H4 (cell line): ENCODE measurements around the gene ELMO1. TPM values are rescaled to one million over a fixed set of nuclear protein-coding genes. Genes with fewer than 3 reads are reported as not detected.

Experiments used
- DNase-seq: peaks from one replicate; pipeline ENCODE4 v3.0.0-alpha.2; 2015; ENCODE audit warnings: low spot score
- total RNA-seq: library from RNA; depleted of rRNA; stranded (reverse); fragments of >200 nt; shearing (Covaris generic); gene quantifications from 2 replicates; pipeline ENCODE4 v1.2.3, GENCODE V29; 2014

ELMO1 gene
- total RNA-seq, 1 experiment from 2014 or later, result 55.0 TPM

DNA sequence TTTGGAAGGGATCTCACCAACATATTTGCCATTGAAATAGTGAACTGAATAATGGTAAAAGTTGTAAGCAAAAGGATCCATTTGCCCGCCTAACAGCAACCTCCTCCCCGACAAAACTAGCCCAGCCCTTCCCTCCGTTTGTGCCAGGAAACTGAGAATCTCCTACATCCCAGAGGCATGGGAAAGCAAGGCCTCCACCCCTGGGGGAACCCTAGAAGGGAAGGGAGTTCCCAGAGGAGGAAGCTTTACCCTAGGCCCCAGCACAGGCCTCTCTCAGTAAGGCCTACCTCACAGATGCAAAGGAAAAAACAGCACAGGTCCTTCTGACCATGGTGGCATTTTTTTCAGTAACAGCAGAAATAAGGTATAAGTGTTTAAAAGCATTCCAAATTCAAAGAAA, 229.7 kb downstream of the ELMO1 start:
- no peak for DNase-seq

DNA sequence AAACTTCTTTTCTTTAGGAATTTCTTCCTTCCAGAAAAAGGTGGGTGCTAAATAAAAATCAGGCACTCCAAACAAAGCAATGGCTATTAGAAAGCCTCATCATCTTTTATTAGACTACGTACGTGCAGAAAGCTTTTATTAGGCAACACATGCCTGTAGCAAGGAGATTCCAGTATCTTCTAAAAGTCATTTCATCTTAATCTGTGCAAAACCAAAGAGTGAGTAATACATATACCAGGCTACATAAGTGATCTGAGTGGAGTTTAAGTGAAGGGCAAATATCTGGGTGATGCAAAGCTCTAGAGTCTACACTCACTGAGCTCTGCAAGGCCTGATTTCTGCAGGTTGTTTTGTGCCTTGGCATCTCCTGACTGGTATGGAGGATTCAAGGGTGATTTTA, 231.7 kb downstream of the ELMO1 start:
- no peak for DNase-seq

DNA sequence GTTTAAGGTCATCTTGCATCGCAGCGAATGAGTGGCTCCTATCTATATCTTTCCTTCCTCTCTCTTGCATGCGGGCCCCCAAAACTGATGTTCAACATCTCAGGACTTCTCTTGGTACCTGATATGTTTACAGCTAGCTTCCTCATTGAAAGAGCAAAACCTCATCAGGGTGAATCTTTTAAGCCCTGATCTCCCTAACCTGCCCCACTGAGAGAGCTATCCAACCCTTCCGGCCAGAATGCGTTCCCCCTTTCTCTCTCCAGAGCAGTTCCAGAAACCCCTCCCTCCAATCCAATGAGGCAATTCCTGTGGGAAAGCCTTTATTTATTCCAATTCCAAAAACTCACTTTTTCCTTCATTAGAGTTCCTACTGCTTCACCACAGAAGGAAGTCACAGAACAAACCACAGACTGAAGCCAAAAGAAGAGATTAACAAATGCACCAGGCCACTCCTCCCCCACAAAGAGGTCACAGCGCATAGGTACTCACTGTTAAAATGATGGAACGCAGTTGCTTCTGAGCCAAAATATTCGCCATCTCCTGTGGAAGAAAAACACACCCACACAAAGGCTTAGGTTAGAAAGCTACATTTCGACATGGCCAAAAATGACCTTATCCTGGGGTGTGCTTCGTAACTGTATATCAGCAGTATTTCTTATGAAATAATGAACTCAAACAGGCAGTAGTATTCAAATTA, 232.4 kb downstream of the ELMO1 start:
- peak; percentile 79 for DNase-seq

DNA sequence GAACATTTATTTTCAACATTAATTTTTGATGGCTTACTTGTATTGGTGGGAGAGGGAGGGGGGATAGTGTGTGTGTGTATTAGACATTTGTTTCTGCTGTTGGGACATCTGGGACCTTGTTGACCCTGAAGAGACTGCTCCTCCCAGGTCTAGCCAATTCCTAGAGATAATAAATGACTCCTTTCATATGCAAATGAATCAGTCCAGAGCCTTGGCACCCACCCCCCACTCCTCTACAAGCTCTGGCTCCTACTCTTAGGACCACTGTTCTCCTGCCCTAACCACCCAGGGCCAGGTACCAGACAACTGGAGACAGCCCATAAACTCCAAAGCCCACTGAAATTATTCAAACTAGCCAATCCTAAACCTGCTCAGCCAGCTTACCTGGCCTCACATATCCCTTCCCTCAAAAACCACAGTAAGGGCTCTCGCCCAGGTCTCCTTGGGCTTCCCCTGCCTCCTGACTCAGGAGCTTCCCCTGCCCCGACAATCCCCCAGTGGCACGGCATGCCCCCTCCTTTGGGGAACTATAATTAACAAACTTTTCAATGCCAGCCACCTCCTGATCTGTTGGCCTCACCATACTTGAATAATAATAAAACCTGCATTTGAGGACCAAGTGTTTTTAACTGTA, 233.3 kb downstream of the ELMO1 start:
- DNase-seq, result no peak

DNA sequence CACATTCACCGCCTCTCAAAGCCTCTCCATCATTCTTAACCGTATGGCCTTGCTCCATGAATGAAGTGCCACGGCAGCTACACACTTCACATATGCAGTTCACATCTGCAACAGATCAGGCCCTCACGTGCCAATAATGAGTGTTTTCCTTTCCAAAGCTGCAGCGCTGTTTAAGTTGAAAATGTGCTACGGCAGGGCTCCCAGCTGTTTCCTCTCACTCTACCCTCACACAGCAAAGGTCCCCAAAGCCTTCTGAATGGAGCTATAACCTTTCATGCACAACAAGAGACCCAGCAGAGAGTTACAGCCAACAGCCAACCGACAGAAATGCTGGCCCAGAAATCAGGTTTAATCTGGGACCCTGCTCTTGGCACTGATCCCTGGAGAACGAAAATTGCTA, 236.1 kb downstream of the ELMO1 start:
- DNase-seq, result no peak

DNA sequence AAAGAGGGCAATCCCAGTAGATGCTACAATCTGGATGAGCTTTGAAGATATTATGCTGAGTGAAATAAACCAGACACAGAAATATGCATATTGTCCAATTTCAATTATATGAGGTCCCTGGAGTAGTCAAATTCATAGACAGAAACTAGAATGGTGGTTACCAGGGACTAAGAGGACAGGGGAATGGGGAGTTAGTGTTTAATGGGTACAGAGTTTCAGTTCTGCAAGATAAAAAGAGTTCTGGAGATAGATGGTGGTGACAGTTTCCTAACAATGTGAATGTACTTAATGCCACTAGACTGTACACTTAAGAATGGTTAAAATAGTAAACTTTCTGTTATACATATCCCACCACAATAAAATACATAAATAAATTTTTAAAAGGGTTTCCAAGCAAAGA, 236.6 kb downstream of the ELMO1 start:
- DNase-seq, result no peak

DNA sequence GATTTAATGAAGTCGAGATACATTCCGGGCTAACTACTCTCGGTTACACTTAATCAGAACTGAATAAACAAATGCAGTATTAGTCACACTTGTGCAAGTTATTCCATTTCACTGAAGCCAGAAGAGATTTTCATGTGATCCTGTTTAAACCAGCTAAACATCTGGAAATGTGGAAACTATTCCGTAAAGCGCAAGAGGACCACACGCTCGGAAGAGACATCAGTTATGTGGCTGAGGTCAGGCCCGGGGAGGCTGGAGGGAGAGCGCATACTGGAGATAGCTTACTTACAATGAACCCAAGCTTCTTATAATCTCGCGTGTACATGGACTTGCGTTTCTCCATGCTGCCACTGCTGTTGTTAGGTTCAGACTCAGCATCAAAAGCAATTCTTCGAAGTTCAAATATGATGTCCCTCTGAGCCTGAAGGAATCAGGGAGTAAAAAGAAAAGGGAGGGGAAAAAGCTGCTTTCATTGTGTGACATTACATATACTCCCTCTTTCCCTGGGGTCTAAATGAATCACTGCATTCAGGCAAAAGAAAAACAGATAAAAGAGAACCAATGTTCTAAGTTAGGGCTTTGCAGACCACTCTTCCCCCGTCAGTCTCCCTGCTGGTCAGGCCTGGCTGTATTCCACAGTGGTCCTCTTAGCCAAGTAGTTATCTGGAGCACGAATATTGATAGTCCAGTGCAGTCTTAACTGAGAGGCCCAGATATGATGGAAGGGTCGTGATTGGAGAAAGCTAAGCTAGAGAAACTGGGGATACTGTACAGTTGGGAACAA, 237.4 kb downstream of the ELMO1 start:
- peak; percentile 97 for DNase-seq

DNA sequence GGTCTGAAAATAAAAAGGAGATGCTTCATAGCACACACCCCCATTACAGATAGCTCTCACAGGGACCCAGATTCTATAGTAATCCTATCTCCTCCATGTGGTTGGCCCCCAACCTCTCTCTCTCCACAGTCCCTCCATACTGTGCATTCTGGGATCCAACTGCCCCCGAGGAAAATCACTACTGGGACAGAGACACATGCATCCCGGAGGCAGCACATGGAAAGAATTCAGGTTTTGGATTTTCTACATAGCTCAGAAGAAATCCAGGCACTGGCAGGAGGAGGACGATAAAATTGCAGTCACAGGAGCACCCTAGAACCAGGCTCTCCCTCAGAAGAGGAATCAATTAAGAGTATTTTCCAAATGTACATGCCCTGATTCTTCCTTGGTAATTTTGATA, 239.5 kb downstream of the ELMO1 start:
- no peak for DNase-seq

DNA sequence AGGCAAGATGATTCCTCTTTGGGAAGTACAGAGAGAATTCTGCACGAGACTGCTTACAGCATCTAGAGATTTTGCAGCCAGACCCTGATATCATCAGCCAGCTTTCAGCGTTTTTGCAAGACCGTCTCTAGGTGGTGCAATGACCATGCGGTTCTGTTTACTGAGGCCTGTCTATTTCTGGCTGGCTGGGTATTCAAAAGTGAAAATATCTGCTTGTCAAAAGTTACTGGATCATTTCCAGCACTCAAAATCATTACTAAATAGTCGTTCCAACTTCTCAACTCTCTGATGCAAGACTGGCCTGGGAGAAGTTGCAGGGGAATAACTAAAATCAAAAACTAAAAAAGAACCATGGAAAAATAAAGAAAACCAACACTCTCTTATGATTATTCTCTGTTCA, 240.1 kb downstream of the ELMO1 start:
- DNase-seq, result peak; percentile 89

DNA sequence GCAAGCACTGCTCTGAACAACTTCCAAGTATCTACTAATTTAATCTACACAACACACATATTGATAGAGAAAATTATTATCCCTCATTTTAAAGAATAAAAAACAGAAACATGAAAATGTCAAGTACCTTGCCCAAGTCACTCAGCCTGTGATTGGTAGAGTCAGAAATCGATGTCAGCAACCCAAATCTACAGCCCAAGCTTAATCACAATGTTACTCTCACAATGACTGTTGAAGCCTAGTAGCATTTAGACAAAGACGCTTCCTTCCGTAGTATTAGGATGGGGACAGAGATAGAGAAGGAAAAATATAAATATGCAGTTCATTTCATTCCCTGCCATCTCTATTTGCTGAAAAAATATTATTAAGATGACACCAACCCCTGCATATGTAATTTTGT, 242.5 kb downstream of the ELMO1 start:
- no peak for DNase-seq

DNA sequence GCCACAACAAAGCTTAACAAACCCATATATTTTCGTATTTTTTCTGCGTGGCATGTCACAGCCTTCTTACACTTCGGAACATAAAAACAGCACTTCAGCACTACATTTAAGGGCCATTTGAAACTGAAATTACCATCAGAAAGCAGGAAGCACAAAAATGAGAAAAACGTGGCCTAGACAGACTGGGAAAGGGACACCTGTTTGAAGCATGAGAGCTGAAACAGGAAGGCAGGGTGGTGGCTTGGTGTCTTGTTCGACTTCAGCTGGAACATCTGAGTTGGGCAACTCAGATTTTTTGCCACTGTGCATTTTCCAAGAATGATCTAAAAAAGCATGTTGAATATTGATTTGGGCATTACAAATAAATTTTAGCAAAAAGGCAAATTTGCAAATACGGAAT, 243.2 kb downstream of the ELMO1 start:
- no peak for DNase-seq

DNA sequence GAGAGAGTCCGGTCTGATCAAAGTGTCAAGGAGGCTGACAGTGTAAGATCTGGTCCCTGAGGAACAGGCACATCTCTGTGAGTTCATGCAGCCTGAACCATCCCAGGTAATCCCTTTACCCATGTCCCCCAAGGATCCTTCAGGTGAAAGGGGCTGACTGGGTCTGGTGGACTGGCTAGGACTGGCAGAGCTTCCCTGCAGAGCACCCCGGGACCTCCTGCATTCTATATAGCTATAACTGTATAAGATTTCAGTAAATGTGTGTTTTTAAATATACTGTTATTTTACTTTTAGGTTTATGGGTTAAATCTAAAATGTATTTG, 246.8 kb downstream of the ELMO1 start:
- DNase-seq, result no peak

DNA sequence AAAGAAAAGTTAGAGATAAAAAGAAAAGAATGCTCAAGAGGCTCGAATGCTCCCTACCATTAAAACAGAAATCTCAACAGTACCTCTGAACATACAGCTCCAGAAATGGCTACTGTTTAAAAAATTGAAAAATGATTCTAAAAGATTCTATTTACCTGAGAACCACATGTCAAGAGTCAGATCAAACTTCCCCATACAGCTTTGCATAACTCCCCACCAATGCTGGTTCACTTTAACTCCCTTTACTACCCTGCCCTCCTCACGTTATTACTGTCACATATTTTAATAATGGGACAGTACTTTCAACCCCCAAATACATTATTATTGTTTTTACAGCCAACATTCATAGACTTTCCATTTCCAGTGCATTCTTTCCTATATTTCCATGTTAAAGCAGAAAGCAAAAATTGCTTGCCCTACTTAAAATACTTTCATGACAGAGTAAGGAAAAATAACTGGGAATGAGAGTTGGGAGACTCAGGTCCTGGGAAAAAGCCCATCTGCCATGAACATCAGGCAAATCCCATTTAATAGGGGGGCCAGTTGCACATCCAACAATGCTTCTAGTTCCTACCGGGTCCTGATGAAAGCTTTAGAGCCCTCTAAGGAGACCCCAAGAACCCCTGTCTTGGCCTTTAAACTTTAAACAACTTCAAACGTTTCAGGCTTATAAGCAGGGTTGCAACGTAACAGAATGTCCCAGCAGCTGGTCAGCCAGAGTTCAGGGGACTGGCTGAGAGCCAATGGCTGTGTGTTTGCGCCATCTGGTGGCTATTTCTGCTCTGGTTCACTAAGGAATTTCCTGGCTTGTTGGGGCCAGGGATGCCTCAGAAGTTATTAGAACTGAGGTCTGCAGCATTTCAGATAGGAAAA, 247.4 kb downstream of the ELMO1 start:
- DNase-seq, result peak; percentile 87

DNA sequence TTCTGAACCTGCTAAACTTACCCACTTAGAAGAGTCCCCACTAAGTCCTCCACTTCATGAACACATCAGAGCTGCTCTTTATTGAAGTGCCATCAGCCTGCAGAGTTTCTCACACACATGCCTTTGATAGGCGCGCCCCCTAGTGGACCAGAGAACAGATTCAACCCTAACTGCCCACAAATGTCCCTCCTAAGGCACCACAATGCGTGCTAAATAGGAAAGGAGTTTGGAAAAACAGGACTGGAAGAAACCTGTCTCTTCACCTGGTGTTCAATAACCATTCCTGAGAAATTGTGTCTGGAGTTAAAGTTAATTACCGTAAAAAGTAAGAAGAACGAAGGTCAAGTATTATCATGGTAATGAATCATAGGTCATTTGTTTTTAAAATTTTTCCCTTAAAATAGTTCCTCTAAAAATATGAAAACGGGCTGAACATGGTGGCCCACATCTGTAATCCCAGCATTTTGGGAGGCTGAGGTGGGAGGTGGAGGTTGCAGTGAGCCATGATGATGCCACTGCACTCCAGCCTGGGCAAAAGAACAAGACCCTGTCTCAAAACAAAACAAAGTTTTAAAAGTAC, 249.7 kb downstream of the ELMO1 start:
- DNase-seq, result peak; percentile 87

DNA sequence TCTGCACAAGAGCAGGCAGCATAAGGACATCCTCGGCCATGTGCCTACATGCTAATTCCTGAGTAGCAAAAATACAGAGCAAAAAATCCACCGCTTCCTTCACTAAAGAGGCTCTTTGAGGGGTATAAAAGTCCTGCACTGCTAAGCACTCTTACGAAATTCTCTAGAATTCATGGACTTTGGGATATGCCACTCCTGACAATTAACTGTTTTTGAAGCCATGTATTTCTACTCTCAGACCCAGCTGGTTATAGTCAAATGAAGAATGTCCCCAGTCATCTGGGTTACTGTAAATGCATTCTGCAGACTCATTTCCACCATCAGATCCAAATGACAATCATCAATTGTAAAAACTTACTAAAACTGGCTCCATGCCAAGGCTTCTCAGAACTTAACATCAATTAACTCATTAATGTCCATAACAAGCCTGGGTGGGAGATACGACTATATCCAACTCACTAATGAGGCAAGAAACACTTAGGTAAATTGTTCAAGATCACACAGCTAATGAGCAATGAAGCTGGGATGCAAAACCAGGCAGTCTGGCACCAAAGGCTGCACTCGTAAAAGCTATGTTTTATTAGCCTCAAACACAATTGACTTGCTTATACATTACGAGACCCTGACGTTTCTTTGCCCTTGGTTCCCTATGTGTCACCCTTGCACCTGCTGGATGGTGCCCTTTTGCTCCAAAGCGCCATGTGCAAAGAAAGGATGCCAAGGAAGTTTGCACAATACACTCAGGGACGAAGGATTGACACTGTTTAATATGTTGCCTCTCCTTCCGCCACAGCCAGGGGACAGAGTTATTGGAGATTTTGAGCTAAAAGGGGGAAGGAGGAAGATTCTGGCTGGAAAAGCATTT, 250.4 kb downstream of the ELMO1 start:
- DNase-seq, result no peak

DNA sequence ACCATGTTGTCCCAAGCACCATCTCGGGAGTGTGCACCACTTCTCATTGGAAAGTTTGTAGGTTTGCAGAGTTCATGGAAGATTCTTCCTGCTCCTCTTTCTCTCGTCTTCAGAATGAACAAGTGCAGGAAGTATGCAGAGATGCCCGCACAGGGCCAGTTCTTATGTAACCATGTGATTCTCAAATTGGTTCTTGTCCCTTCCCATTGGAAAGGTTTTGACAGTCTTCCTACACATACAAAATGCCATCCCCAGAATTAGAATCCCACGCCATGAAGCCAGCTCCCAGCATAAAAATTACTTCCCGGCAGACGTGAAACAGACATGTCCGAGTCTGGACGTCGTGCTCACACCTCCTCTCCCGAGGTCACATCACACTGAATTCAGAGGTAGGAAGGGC, 251.6 kb downstream of the ELMO1 start:
- DNase-seq, result no peak

DNA sequence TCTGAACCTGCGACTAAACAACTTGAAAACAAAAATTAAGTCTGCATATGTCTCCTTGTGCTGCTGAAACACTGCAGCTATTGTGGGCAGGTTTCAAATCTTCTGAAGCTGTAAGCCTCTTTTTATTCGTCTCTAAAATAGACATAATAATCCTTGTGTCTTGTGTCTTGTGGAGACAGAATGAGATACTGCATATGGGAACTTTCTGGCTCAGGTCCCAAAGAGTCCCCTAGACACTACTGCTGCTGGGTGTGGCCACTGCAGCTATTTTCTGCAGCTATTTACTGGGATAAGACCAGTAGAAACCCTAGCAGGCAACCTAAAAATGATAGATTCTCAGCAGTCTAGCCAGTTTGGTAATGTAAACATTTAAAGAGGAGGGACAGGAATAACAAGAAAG, 252.0 kb downstream of the ELMO1 start:
- DNase-seq, result no peak

DNA sequence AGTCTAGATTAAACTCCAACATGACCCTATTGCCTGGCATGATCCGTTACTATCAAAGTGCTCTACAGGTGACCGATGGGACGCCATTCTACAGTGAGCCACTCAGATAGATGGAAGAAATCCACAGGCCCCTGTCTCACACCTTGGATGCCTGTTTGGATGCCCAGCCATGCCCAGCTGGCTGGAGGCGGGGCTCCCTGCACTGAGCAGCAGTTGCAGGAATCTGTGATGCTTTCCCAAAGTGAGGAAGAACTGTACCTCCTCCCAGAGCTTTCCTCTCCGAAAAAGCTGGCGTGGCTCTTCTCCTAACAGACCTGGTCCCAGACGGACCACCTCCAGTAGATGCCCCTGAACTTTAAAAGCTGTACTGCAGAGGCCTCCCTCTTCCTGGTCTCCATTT, 253.3 kb downstream of the ELMO1 start:
- no peak for DNase-seq

DNA sequence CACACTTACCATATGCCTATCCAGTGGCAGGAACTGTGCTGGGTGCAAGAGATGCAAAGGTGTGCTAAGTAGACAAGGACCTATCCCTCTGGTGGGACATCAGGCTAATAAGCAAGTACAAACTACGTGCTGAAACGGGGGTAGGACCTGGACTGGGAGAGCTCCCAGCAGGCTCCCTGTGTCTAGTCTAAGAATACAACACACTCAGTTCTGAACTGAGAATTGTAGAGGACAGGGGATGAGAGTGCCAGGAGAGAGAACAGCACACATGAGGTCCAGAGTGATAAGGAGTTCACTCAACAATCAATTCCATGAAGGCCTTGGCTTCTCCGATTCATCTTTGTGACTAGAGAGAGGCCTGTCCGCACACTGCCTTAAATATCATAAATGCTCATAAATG, 253.7 kb downstream of the ELMO1 start:
- no peak for DNase-seq

DNA sequence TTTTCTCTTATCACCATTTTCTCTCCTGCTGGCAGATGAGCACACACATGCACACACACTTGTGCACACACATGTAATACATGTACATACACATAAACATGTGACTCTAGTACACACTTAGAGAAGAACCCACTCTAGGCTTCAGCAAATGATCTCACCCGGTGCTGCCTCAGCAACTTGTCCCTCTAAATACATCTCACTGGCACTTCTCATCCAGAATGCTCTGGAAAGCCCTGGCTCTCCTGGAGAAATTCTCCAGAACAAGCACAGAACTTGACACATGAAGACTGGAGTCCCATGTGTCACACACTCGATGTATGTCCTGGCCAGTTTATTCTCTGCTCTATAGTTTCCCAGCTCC, 254.9 kb downstream of the ELMO1 start:
- no peak for DNase-seq
